K562 (cell line): ENCODE results near the gene FMOD. TPM values are rescaled to one million over a fixed set of nuclear protein-coding genes. Genes with fewer than 3 reads are reported as not detected.

Experiments used
- ESRRB ChIP-seq: fragments of 250-450 bp; sonication (Bioruptor Pico); IDR thresholded peaks from 2 replicates; pipeline ENCODE4 v1.5.0; 2020; ENCODE audit warnings: mild to moderate bottlenecking, moderate library complexity, borderline replicate concordance
- GABPB2 ChIP-seq: fragments of 250-450 bp; sonication (Bioruptor Pico); conservative IDR thresholded peaks from 2 replicates; pipeline ENCODE4 v1.5.1; 2021; ENCODE audit warnings: mild to moderate bottlenecking
- GTF2A2 ChIP-seq: IDR thresholded peaks from 2 replicates; pipeline ENCODE4 v1.6.1; 2016; ENCODE audit warnings: mild to moderate bottlenecking, missing genetic modification characterization, missing compliant biosample characterization
- MECOM ChIP-seq: fragments of 250-450 bp; sonication (Bioruptor Pico); IDR thresholded peaks from 2 replicates; pipeline ENCODE4 v1.8.0; 2022; ENCODE audit warnings: inconsistent platforms
- MED1 ChIP-seq: sonication (generic); formaldehyde crosslinking; IDR thresholded peaks from 2 replicates; pipeline ENCODE4 v1.8.1; 2023; ENCODE audit warnings: missing genetic modification reagents, borderline replicate concordance
- SUPT5H ChIP-seq: fragments of 450-650 bp; IDR thresholded peaks from 2 replicates; pipeline ENCODE4 v1.6.1; 2016
- ZNF354B ChIP-seq: fragments of 250-450 bp; sonication (Bioruptor Pico); IDR thresholded peaks from 2 replicates; pipeline ENCODE4 v1.4.0; 2020
- ZNF384 ChIP-seq: IDR thresholded peaks from 2 replicates; pipeline ENCODE4 v1.6.1; 2012; ENCODE audit warnings: low read depth, low read length, improper control_type of control experiment
- polyA plus RNA-seq, 8 experiments: library from polyadenylated mRNA; depleted of rRNA in 4 of 8; stranded (reverse) in 5 of 8; unstranded in 3 of 8; fragments of >200 nt; fragmentation: Nextera tagmentation in 2 of 8; fragmentation: Illumina TruSeq in 1 of 8; extraction: Ambion mirVana in 2 of 8; extraction: Trizol in 1 of 8; gene quantifications; 2 replicates each; pipeline versions ENCODE4 v1.2.1 to v1.2.3, GENCODE V29; 2011 to 2014; ENCODE audit warnings: inconsistent platforms in 1 of 8, missing spikeins in 1 of 8
- total RNA-seq, 7 experiments: library from RNA; depleted of rRNA in 6 of 7; stranded (reverse); fragments of >200 nt in 6 of 7; fragmentation: Illumina TruSeq in 2 of 7; extraction: Trizol in 2 of 7; gene quantifications; 2 replicates each; pipeline versions ENCODE4 v1.2.1 to v1.2.3, GENCODE V29; 2011 to 2021; ENCODE audit warnings: low replicate concordance in 1 of 7
- TF ChIP-seq, protein P1 (sequence below), 2 experiments: fragments of 450-650 bp in 1 of 2; sonication (generic) in 1 of 2; formaldehyde crosslinking in 1 of 2; IDR thresholded peaks; 2 replicates each; pipeline versions ENCODE4 v1.7.1 to v1.9.0; 2016 to 2022; ENCODE audit warnings: inconsistent platforms in 1 of 2, mild to moderate bottlenecking in 1 of 2, missing genetic modification reagents in 1 of 2
- TF ChIP-seq, protein P2 (sequence below): sonication (generic); formaldehyde crosslinking; IDR thresholded peaks from 2 replicates; pipeline ENCODE4 v1.5.0; 2020; ENCODE audit warnings: missing genetic modification reagents
- TF ChIP-seq, protein P3 (sequence below), 3 experiments: fragments of 200-800 bp in 1 of 3; fragments of 250-450 bp in 1 of 3; fragments of 450-650 bp in 1 of 3; sonication (Bioruptor Pico) in 1 of 3; sonication (Bioruptor generic) in 1 of 3; formaldehyde crosslinking in 1 of 3; IDR thresholded peaks; 2 replicates each; pipeline versions ENCODE4 v1.6.1 to v1.8.0; 2016 to 2022; ENCODE audit warnings: mild to moderate bottlenecking in 2 of 3, missing genetic modification characterization in 2 of 3, missing compliant biosample characterization in 1 of 3, moderate library complexity in 1 of 3
- TF ChIP-seq, protein P4 (sequence below): fragments of 450-650 bp; IDR thresholded peaks from 2 replicates; pipeline ENCODE4 v1.6.1; 2016; ENCODE audit warnings: missing biosample characterization, missing genetic modification characterization

Gene FMOD
- total and polyA plus RNA-seq, 9 of the 15 experiments (the other 6 are each of a cell fraction or from before 2014, with no cell fraction given) = 0.03 to 0.13 (median 0.03) TPM; not detected in 6

DNA sequence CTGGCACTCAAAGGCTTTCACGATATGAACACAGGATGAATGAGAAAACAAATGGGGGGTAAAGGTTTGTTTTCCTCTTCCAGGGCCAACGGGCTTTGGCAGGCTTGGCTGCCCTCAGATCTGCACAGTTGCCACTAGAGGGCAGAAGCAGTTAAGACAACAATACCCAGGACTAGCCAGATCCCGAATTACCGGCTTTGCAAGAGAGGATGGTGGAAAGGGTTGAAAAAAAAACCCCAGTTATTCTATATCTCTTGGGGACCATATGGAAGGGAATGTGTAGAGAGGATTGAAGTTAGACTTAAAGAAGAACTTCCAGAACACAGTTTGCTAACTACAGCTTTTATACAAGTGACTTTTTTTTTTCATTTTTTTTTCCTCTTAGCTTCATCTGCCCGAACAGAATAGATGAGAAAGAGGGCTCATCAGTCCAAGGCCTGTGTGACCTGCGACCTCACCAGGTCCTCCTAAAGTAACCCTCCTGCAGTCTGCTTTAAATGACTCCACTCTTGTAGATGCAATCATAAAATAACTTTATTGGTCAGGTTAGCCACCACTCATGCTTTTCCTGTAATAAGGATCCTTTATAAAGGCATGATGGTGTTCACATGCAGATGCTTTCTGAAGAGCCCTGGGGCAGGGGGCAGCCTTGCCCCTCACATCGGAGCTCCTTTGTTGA lies 10.7 kb downstream of the FMOD start (continued):
- TF ChIP-seq GTF2A2 (tag) (no peak), ZNF354B (CRISPR knock-in tag) (no peak), ZNF384 (0 out of 2 replicates have a peak, but pooled peaks have one; percentile 48), GABPB2 (CRISPR knock-in tag) (no peak), MECOM (CRISPR knock-in tag) (no peak), SUPT5H (no peak), MED1 (CRISPR knock-in tag) (no peak), ESRRB (CRISPR knock-in tag) (no peak)
- TF ChIP-seq, protein P1, sequence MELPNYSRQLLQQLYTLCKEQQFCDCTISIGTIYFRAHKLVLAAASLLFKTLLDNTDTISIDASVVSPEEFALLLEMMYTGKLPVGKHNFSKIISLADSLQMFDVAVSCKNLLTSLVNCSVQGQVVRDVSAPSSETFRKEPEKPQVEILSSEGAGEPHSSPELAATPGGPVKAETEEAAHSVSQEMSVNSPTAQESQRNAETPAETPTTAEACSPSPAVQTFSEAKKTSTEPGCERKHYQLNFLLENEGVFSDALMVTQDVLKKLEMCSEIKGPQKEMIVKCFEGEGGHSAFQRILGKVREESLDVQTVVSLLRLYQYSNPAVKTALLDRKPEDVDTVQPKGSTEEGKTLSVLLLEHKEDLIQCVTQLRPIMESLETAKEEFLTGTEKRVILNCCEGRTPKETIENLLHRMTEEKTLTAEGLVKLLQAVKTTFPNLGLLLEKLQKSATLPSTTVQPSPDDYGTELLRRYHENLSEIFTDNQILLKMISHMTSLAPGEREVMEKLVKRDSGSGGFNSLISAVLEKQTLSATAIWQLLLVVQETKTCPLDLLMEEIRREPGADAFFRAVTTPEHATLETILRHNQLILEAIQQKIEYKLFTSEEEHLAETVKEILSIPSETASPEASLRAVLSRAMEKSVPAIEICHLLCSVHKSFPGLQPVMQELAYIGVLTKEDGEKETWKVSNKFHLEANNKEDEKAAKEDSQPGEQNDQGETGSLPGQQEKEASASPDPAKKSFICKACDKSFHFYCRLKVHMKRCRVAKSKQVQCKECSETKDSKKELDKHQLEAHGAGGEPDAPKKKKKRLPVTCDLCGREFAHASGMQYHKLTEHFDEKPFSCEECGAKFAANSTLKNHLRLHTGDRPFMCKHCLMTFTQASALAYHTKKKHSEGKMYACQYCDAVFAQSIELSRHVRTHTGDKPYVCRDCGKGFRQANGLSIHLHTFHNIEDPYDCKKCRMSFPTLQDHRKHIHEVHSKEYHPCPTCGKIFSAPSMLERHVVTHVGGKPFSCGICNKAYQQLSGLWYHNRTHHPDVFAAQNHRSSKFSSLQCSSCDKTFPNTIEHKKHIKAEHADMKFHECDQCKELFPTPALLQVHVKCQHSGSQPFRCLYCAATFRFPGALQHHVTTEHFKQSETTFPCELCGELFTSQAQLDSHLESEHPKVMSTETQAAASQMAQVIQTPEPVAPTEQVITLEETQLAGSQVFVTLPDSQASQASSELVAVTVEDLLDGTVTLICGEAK (IDR thresholded peaks at IDR 0.05) = 0 out of 2 replicates have a peak, but pooled peaks have one; percentile 26
- TF ChIP-seq, protein P1 (CRISPR knock-in tag; IDR thresholded peaks at IDR 0.05) = peak; percentile 42; the same call in 1 of the 2 replicates
- TF ChIP-seq, protein P2, sequence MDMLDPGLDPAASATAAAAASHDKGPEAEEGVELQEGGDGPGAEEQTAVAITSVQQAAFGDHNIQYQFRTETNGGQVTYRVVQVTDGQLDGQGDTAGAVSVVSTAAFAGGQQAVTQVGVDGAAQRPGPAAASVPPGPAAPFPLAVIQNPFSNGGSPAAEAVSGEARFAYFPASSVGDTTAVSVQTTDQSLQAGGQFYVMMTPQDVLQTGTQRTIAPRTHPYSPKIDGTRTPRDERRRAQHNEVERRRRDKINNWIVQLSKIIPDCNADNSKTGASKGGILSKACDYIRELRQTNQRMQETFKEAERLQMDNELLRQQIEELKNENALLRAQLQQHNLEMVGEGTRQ (CRISPR knock-in tag) = no peak
- TF ChIP-seq, protein P3, sequence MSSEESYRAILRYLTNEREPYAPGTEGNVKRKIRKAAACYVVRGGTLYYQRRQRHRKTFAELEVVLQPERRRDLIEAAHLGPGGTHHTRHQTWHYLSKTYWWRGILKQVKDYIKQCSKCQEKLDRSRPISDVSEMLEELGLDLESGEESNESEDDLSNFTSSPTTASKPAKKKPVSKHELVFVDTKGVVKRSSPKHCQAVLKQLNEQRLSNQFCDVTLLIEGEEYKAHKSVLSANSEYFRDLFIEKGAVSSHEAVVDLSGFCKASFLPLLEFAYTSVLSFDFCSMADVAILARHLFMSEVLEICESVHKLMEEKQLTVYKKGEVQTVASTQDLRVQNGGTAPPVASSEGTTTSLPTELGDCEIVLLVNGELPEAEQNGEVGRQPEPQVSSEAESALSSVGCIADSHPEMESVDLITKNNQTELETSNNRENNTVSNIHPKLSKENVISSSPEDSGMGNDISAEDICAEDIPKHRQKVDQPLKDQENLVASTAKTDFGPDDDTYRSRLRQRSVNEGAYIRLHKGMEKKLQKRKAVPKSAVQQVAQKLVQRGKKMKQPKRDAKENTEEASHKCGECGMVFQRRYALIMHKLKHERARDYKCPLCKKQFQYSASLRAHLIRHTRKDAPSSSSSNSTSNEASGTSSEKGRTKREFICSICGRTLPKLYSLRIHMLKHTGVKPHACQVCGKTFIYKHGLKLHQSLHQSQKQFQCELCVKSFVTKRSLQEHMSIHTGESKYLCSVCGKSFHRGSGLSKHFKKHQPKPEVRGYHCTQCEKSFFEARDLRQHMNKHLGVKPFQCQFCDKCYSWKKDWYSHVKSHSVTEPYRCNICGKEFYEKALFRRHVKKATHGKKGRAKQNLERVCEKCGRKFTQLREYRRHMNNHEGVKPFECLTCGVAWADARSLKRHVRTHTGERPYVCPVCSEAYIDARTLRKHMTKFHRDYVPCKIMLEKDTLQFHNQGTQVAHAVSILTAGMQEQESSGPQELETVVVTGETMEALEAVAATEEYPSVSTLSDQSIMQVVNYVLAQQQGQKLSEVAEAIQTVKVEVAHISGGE (CRISPR knock-in tag; IDR thresholded peaks at IDR 0.05) = no peak
- TF ChIP-seq, protein P4, sequence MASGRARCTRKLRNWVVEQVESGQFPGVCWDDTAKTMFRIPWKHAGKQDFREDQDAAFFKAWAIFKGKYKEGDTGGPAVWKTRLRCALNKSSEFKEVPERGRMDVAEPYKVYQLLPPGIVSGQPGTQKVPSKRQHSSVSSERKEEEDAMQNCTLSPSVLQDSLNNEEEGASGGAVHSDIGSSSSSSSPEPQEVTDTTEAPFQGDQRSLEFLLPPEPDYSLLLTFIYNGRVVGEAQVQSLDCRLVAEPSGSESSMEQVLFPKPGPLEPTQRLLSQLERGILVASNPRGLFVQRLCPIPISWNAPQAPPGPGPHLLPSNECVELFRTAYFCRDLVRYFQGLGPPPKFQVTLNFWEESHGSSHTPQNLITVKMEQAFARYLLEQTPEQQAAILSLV (tag) = no peak
